PFSK-1 (cell line): Measurements from ENCODE around the gene HDAC4.

Experiments
- FOXP2 ChIP-seq: optimal IDR thresholded peaks from 2 replicates; pipeline ENCODE3; 2011; ENCODE audit warnings: borderline replicate concordance, control low read depth, inconsistent platforms; ENCODE audit not compliant: insufficient read depth; ENCODE audit errors: extremely low read length, extremely low read depth
- POLR2AphosphoS5 ChIP-seq: IDR thresholded peaks from 2 replicates; pipeline ENCODE4 v1.6.1; 2012; ENCODE audit warnings: low read depth, mild to moderate bottlenecking, control low read depth, low read length, moderate library complexity
- REST ChIP-seq, 2 experiments: IDR thresholded peaks; 2 replicates each; pipeline versions ENCODE4 v1.6.1 to v1.8.0; 2011 to 2012; ENCODE audit warnings: low read depth in 2 of 2, low read length in 2 of 2, control low read depth in 1 of 2, inconsistent platforms in 1 of 2, mild to moderate bottlenecking in 1 of 2, moderate library complexity in 1 of 2; ENCODE audit not compliant: insufficient read depth in 1 of 2
- SIN3A ChIP-seq: IDR thresholded peaks from 2 replicates; pipeline ENCODE4 v1.6.1; 2012; ENCODE audit warnings: mild to moderate bottlenecking, low read length, moderate library complexity, borderline replicate concordance; ENCODE audit not compliant: insufficient read depth
- TAF1 ChIP-seq: IDR thresholded peaks from 2 replicates; pipeline ENCODE4 v1.6.1; 2012; ENCODE audit warnings: low read length, control low read depth, borderline replicate concordance; ENCODE audit not compliant: insufficient read depth

- TF ChIP-seq POLR2AphosphoS5 (no peak), TAF1 (no peak), SIN3A (no peak), REST (IDR thresholded peaks at IDR 0.05; ENCODE audit: insufficient read depth in 1 of 2, low read depth in 2 of 2, low read length in 2 of 2) (no peak), FOXP2 (no peak)
Measured at GRCh38 chr2:239028253-239028619, 372.6 kb downstream of the HDAC4 start.
